ENCODE measurements around the gene GIPC2. TPM values are rescaled to one million over a fixed set of nuclear protein-coding genes. Genes with fewer than 3 reads are reported as not detected.

GIPC2 gene
- total RNA-seq, 2 experiments from 2014 or later, result 0.18 to 0.41 TPM

DNA sequence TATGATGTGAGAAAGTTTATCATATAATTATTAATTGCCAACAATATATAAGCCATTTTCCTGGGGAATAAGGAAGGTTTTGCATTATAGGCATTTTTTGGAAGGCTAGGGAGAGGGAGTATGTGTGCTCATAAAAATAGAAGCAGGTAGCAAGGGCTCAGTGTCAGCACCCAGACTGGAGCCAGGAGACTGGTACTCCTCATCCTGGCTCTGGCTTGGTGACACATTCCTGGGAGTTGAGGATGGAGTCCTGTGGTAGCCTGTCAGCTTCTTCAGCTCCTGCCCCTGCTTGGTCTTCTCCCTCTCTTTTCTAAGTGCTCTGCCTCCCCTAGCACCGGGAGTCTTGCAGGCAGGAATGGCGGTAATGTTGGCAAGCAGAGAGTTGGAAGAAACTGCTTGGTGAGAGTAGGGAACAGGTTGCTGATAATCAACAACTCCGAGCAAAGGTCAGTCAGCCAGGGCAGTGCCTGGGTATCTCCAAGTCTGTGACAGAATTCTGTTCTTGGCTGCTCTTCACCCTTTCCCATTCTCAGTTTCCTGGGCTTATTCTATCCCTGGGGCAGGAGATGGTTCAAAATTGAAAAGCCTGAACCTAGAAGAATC, 23.0 kb downstream of the GIPC2 start:
- Mint-ChIP-seq H3K9me3 (no peaks in the 10 kb centered on the region), H3K36me3 (ENCODE audit: low read depth) (no peaks in the 10 kb centered on the region), H3K4me1 (ENCODE audit: low read depth) (no peaks in the 10 kb centered on the region), H3K4me3 (no peak overlapping the region), H3K27me3 (peaks cover 4% of the 10 kb centered on the region), H3K27ac (no peak overlapping the region)
- intact Hi-C loops (cut with micrococcal nuclease), result no loop called here
- ChIA-PET CTCF (no interaction called here), POLR2A (no interaction called here)
- TF ChIP-seq, protein P1, sequence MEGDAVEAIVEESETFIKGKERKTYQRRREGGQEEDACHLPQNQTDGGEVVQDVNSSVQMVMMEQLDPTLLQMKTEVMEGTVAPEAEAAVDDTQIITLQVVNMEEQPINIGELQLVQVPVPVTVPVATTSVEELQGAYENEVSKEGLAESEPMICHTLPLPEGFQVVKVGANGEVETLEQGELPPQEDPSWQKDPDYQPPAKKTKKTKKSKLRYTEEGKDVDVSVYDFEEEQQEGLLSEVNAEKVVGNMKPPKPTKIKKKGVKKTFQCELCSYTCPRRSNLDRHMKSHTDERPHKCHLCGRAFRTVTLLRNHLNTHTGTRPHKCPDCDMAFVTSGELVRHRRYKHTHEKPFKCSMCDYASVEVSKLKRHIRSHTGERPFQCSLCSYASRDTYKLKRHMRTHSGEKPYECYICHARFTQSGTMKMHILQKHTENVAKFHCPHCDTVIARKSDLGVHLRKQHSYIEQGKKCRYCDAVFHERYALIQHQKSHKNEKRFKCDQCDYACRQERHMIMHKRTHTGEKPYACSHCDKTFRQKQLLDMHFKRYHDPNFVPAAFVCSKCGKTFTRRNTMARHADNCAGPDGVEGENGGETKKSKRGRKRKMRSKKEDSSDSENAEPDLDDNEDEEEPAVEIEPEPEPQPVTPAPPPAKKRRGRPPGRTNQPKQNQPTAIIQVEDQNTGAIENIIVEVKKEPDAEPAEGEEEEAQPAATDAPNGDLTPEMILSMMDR (IDR thresholded peaks at IDR 0.05), result no peak
- ATAC-seq (no peak), DNase-seq (no peak)

DNA sequence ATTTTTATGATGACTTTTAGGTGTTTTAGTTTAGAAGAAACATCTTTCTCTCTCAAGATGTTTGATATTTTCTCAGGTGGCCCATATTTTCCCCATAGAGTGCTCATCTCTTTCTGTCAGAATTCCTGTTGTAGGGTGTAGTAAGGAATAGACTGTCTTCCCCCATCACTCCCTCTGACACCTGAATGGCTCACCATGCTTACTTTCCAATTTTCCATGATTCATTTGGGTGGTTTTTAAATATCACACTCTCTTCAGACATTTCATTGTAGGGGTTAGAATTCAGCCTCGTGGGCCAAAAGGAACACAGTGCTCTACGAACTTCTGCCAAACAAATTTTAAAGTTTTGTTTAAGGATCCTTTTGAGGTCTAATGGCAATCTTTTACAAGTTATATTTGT, 24.0 kb downstream of the GIPC2 start:
- Mint-ChIP-seq H3K36me3 (ENCODE audit: low read depth) (no peaks in the 10 kb centered on the region), H3K27ac (no peak overlapping the region), H3K27me3 (peaks cover 4% of the 10 kb centered on the region), H3K9me3 (no peaks in the 10 kb centered on the region), H3K4me3 (no peak overlapping the region), H3K4me1 (ENCODE audit: low read depth) (no peaks in the 10 kb centered on the region)
- CTCF ChIA-PET, result no interaction called here
- TF ChIP-seq, protein P1 (IDR thresholded peaks at IDR 0.05), result no peak
- intact Hi-C loops (cut with micrococcal nuclease), result no loop called here
- DNase-seq (no peak), ATAC-seq (no peak)
- POLR2A ChIA-PET, result no interaction called here

DNA sequence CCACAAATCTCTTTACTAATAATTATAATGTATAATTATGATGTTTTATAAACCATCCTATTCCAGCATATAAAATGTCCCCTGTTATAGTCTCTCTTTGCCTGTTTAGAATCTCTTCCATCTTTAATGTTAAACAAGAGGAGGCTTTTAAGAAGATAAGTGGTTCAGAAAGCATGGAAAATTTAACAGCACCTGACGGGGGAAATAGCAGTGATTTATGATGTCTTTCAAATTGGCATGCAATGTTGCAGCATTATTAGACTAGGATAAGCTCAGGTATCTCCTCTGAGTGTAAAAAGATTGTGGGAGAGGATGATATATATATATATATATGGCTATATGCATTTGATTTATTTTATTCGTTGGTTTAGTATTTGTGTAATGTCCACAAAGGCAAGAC, 24.4 kb downstream of the GIPC2 start:
- Mint-ChIP-seq H3K27ac (no peak overlapping the region), H3K9me3 (no peaks in the 10 kb centered on the region), H3K27me3 (peaks cover 4% of the 10 kb centered on the region), H3K36me3 (ENCODE audit: low read depth) (no peaks in the 10 kb centered on the region), H3K4me3 (no peak overlapping the region), H3K4me1 (ENCODE audit: low read depth) (no peaks in the 10 kb centered on the region)
- TF ChIP-seq, protein P1 (IDR thresholded peaks at IDR 0.05), result no peak
- DNase-seq, result no peak
- POLR2A ChIA-PET, result no interaction called here
- intact Hi-C loops (cut with micrococcal nuclease), result no loop called here
- CTCF ChIA-PET, result no interaction called here
- ATAC-seq, result no peak

DNA sequence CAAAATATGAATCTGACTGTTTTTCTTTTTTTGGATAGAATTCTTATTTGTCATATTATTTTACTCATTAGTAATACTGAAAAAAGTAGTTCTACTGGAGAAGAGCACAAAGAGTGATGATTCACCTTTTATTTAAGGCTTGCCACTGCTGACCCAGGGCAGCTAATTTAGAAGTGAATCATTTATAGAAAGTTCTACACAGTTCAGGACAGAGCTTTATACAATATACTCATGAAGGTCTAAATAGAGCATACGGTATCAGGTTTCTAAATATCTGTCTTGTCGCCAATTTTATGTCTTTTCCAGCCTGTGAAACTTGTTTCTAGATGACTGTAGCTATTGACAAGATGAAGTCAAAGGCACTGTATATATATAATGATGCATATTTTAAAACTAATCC, 25.0 kb downstream of the GIPC2 start:
- H3K4me3 Mint-ChIP-seq, result no peak overlapping the region
- intact Hi-C loops (cut with micrococcal nuclease), result no loop called here
- H3K36me3 Mint-ChIP-seq (ENCODE audit: low read depth), result no peaks in the 10 kb centered on the region
- TF ChIP-seq, protein P1 (IDR thresholded peaks at IDR 0.05), result no peak
- CTCF ChIA-PET, result no interaction called here
- POLR2A ChIA-PET, result no interaction called here
- DNase-seq (no peak), ATAC-seq (no peak)
- no peaks in the 10 kb centered on the region for H3K4me1 Mint-ChIP-seq (ENCODE audit: low read depth)
- no peak overlapping the region for H3K27ac Mint-ChIP-seq
- peaks cover 4% of the 10 kb centered on the region for H3K27me3 Mint-ChIP-seq
- H3K9me3 Mint-ChIP-seq, result no peaks in the 10 kb centered on the region

DNA sequence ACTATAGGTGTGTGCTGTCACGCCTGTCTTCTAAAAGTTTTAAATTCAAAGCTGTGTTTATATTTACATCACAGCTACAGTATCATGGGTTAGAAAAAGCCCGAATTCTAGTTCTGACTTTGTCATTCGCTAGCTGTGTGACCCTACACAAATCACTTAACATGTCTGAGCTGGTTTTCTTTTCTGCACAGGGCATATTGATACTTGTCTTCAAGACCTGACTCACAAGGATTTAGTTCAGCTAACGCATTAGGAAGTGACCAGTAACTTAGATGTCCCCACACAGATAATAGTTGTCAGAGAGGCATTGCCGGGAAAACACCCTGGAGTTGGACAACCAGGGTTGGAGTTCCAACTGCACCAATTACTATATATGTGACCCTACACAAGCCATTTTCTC, 25.9 kb downstream of the GIPC2 start:
- ATAC-seq (no peak), DNase-seq (no peak)
- no peaks in the 10 kb centered on the region for H3K36me3 Mint-ChIP-seq (ENCODE audit: low read depth)
- CTCF ChIA-PET, result interaction anchor here (1.3 kb wide), 1 partner anchor 43 kb away, joined by 4 read pairs; no protein-coding TSS in a partner anchor
- no peaks in the 10 kb centered on the region for H3K9me3 Mint-ChIP-seq
- no peaks in the 10 kb centered on the region for H3K4me1 Mint-ChIP-seq (ENCODE audit: low read depth)
- intact Hi-C loops (cut with micrococcal nuclease), result no loop called here
- no peak overlapping the region for H3K4me3 Mint-ChIP-seq
- POLR2A ChIA-PET, result no interaction called here
- H3K27ac Mint-ChIP-seq, result no peak overlapping the region
- TF ChIP-seq, protein P1 (IDR thresholded peaks at IDR 0.05), result no peak
- H3K27me3 Mint-ChIP-seq, result peaks cover 4% of the 10 kb centered on the region
